Breast epithelium (tissue), 3 donors: ENCODE results near the gene HAPSTR1.

ENCODE experiments used
- CTCF ChIP-seq, 3 donors: fragments of 450-650 bp; IDR thresholded peaks; one replicate each; pipeline ENCODE4 v1.5.1; 2016 to 2017; ENCODE audit warnings: antibody characterized with exemption in 3 of 3, mild to moderate bottlenecking in 3 of 3, moderate library complexity in 3 of 3
- POLR2A ChIP-seq: fragments of 450-650 bp; IDR thresholded peaks from one replicate; pipeline ENCODE4 v1.6.1; 2016; ENCODE audit warnings: antibody characterized with exemption, mild to moderate bottlenecking, moderate library complexity
- POLR2AphosphoS5 ChIP-seq, 3 donors: sonication (generic); formaldehyde crosslinking; IDR thresholded peaks; one replicate each; pipeline ENCODE4 v1.6.1; 2017; ENCODE audit warnings: antibody characterized with exemption in 3 of 3

GRCh38 chr16:9139965-9140364 is 48.5 kb downstream of the HAPSTR1 start:
- TF ChIP-seq CTCF (IDR thresholded peaks at IDR 0.05) (no peak), POLR2A (no peak), POLR2AphosphoS5 (IDR thresholded peaks at IDR 0.05) (no peak)
